GM12878 (cell line): Measurements from ENCODE around the gene NHSL1.

Source experiments
- CREB1 ChIP-seq: IDR thresholded peaks from 2 replicates; pipeline ENCODE4 v1.6.1; 2012; ENCODE audit warnings: low read depth, mild to moderate bottlenecking, inconsistent platforms
- EP300 ChIP-seq, 2 experiments: fragments of 150-350 bp in 1 of 2; IDR thresholded peaks; 2 replicates each; pipeline ENCODE4 v1.6.1; 2011 to 2012; ENCODE audit warnings: low read depth in 2 of 2, low read length in 2 of 2, borderline replicate concordance in 1 of 2, improper control_type of control experiment in 1 of 2, inconsistent platforms in 1 of 2; ENCODE audit not compliant: control insufficient read depth in 1 of 2
- EZH2 ChIP-seq: IDR thresholded peaks from 2 replicates; pipeline ENCODE4 v1.6.1; 2012; ENCODE audit warnings: low read depth, mild to moderate bottlenecking, control low read depth, inconsistent platforms, low read length, borderline replicate concordance; ENCODE audit not compliant: control insufficient read depth
- MEF2A ChIP-seq: IDR thresholded peaks from 2 replicates; pipeline ENCODE4 v1.6.1; 2011; ENCODE audit warnings: low read depth, mild to moderate bottlenecking, low read length, moderate library complexity; ENCODE audit not compliant: insufficient read depth
- MXI1 ChIP-seq: fragments of 150-350 bp; IDR thresholded peaks from 2 replicates; pipeline ENCODE4 v1.6.1; 2011; ENCODE audit warnings: low read depth, mild to moderate bottlenecking, inconsistent platforms, low read length, improper control_type of control experiment
- SMC3 ChIP-seq: IDR thresholded peaks from 2 replicates; pipeline ENCODE4 v1.6.1; 2011; ENCODE audit warnings: low read length, improper control_type of control experiment, borderline replicate concordance
- STAT1 ChIP-seq: fragments of 450-650 bp; conservative IDR thresholded peaks from 2 replicates; pipeline ENCODE4 v1.6.1; 2014; ENCODE audit warnings: antibody characterized with exemption, mild to moderate bottlenecking
- ZNF274 ChIP-seq: IDR thresholded peaks from one replicate; pipeline ENCODE4 v1.8.0; 2011; ENCODE audit not compliant: insufficient read length, insufficient read depth
- TF ChIP-seq, protein P1 (sequence below): IDR thresholded peaks from 2 replicates; pipeline ENCODE4 v1.6.1; 2012; ENCODE audit warnings: mild to moderate bottlenecking, low read depth, low read length
- TF ChIP-seq, protein P2 (sequence below), 3 experiments: IDR thresholded peaks in 2 of 3; conservative IDR thresholded peaks in 1 of 3; 2 replicates each; pipeline ENCODE4 v1.5.1; 2011; ENCODE audit warnings: low read depth in 3 of 3, low read length in 3 of 3, mild to moderate bottlenecking in 3 of 3, control low read depth in 2 of 3, moderate library complexity in 2 of 3, inconsistent platforms in 1 of 3, mixed read lengths in 1 of 3; ENCODE audit not compliant: control insufficient read depth in 2 of 3, insufficient read depth in 1 of 3; ENCODE audit errors: extremely low read depth in 1 of 3
- TF ChIP-seq, protein P3 (sequence below): fragments of 450-650 bp; IDR thresholded peaks from 2 replicates; pipeline ENCODE4 v1.6.1; 2016; ENCODE audit warnings: mild to moderate bottlenecking
- TF ChIP-seq, protein P4 (sequence below): IDR thresholded peaks from 2 replicates; pipeline ENCODE4 v1.6.1; 2012; ENCODE audit warnings: improper control_type of control experiment, low read depth, low read length; ENCODE audit not compliant: insufficient replicate concordance
- TF ChIP-seq, protein P5 (sequence below): IDR thresholded peaks from 2 replicates; pipeline ENCODE4 v1.6.1; 2011; ENCODE audit warnings: mild to moderate bottlenecking, low read depth, low read length, moderate library complexity; ENCODE audit not compliant: insufficient replicate concordance

DNA sequence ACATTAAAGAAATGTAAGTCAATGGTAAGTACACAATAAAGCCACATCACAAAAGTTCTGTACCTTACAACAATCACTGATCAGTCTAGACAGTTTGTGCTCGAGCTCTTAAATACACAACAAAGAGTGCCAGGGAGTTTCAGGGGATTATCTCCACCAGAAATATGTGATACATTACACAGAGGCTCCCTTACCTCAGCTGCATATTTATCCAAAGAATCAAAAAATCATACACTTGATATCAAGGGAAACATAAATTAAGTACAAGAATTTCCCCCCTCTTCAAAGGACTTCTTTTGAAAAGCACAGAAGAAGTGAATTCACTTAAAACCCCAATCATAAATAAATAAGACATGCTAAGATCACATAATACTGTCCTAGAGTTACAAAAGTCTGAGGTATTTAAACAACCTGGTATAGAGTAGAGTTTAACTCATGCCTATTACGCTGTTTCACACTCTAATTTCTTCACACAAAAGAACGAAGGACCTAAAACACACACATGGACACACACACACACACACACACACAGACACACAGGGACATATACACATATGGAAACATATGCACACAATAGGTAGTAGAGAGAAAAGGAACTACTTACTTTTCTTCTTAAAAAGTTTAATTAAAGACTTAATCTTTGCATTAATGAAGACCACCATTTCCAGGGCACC is 528 bp downstream of the NHSL1 start:
- TF ChIP-seq, protein P1, sequence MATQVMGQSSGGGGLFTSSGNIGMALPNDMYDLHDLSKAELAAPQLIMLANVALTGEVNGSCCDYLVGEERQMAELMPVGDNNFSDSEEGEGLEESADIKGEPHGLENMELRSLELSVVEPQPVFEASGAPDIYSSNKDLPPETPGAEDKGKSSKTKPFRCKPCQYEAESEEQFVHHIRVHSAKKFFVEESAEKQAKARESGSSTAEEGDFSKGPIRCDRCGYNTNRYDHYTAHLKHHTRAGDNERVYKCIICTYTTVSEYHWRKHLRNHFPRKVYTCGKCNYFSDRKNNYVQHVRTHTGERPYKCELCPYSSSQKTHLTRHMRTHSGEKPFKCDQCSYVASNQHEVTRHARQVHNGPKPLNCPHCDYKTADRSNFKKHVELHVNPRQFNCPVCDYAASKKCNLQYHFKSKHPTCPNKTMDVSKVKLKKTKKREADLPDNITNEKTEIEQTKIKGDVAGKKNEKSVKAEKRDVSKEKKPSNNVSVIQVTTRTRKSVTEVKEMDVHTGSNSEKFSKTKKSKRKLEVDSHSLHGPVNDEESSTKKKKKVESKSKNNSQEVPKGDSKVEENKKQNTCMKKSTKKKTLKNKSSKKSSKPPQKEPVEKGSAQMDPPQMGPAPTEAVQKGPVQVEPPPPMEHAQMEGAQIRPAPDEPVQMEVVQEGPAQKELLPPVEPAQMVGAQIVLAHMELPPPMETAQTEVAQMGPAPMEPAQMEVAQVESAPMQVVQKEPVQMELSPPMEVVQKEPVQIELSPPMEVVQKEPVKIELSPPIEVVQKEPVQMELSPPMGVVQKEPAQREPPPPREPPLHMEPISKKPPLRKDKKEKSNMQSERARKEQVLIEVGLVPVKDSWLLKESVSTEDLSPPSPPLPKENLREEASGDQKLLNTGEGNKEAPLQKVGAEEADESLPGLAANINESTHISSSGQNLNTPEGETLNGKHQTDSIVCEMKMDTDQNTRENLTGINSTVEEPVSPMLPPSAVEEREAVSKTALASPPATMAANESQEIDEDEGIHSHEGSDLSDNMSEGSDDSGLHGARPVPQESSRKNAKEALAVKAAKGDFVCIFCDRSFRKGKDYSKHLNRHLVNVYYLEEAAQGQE, result no peak
- TF ChIP-seq EP300 (IDR thresholded peaks at IDR 0.05; ENCODE audit: borderline replicate concordance in 1 of 2, control insufficient read depth in 1 of 2, low read depth in 2 of 2, low read length in 2 of 2) (no peak), EZH2 (no peak), ZNF274 (no peak), SMC3 (no peak), MEF2A (no peak), STAT1 (no peak), CREB1 (no peak), MXI1 (no peak)
- TF ChIP-seq, protein P2, sequence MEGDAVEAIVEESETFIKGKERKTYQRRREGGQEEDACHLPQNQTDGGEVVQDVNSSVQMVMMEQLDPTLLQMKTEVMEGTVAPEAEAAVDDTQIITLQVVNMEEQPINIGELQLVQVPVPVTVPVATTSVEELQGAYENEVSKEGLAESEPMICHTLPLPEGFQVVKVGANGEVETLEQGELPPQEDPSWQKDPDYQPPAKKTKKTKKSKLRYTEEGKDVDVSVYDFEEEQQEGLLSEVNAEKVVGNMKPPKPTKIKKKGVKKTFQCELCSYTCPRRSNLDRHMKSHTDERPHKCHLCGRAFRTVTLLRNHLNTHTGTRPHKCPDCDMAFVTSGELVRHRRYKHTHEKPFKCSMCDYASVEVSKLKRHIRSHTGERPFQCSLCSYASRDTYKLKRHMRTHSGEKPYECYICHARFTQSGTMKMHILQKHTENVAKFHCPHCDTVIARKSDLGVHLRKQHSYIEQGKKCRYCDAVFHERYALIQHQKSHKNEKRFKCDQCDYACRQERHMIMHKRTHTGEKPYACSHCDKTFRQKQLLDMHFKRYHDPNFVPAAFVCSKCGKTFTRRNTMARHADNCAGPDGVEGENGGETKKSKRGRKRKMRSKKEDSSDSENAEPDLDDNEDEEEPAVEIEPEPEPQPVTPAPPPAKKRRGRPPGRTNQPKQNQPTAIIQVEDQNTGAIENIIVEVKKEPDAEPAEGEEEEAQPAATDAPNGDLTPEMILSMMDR (IDR thresholded peaks at IDR 0.05 in 2 of 3, conservative IDR thresholded peaks at IDR 0.05 in 1 of 3; ENCODE audit: control insufficient read depth in 2 of 3, extremely low read depth in 1 of 3, insufficient read depth in 1 of 3, low read depth in 3 of 3, low read length in 3 of 3), result no peak
- TF ChIP-seq, protein P3, sequence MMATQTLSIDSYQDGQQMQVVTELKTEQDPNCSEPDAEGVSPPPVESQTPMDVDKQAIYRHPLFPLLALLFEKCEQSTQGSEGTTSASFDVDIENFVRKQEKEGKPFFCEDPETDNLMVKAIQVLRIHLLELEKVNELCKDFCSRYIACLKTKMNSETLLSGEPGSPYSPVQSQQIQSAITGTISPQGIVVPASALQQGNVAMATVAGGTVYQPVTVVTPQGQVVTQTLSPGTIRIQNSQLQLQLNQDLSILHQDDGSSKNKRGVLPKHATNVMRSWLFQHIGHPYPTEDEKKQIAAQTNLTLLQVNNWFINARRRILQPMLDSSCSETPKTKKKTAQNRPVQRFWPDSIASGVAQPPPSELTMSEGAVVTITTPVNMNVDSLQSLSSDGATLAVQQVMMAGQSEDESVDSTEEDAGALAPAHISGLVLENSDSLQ, result no peak
- TF ChIP-seq, protein P4, sequence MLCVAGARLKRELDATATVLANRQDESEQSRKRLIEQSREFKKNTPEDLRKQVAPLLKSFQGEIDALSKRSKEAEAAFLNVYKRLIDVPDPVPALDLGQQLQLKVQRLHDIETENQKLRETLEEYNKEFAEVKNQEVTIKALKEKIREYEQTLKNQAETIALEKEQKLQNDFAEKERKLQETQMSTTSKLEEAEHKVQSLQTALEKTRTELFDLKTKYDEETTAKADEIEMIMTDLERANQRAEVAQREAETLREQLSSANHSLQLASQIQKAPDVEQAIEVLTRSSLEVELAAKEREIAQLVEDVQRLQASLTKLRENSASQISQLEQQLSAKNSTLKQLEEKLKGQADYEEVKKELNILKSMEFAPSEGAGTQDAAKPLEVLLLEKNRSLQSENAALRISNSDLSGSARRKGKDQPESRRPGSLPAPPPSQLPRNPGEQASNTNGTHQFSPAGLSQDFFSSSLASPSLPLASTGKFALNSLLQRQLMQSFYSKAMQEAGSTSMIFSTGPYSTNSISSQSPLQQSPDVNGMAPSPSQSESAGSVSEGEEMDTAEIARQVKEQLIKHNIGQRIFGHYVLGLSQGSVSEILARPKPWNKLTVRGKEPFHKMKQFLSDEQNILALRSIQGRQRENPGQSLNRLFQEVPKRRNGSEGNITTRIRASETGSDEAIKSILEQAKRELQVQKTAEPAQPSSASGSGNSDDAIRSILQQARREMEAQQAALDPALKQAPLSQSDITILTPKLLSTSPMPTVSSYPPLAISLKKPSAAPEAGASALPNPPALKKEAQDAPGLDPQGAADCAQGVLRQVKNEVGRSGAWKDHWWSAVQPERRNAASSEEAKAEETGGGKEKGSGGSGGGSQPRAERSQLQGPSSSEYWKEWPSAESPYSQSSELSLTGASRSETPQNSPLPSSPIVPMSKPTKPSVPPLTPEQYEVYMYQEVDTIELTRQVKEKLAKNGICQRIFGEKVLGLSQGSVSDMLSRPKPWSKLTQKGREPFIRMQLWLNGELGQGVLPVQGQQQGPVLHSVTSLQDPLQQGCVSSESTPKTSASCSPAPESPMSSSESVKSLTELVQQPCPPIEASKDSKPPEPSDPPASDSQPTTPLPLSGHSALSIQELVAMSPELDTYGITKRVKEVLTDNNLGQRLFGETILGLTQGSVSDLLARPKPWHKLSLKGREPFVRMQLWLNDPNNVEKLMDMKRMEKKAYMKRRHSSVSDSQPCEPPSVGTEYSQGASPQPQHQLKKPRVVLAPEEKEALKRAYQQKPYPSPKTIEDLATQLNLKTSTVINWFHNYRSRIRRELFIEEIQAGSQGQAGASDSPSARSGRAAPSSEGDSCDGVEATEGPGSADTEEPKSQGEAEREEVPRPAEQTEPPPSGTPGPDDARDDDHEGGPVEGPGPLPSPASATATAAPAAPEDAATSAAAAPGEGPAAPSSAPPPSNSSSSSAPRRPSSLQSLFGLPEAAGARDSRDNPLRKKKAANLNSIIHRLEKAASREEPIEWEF, result no peak
- TF ChIP-seq, protein P5, sequence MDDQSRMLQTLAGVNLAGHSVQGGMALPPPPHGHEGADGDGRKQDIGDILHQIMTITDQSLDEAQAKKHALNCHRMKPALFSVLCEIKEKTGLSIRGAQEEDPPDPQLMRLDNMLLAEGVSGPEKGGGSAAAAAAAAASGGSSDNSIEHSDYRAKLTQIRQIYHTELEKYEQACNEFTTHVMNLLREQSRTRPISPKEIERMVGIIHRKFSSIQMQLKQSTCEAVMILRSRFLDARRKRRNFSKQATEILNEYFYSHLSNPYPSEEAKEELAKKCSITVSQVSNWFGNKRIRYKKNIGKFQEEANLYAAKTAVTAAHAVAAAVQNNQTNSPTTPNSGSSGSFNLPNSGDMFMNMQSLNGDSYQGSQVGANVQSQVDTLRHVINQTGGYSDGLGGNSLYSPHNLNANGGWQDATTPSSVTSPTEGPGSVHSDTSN, result no peak
